ENCODE results near the gene EIPR1. TPM values are rescaled to one million over a fixed set of nuclear protein-coding genes. Genes with fewer than 3 reads are reported as not detected.
A peak's percentile ranks its signal among the peaks of the same experiment; 100 is the strongest.
"Not testable (repeated sequence)": the region's sequence is repeated elsewhere in the genome, so short reads cannot be mapped to it uniquely, and the experiment has no call there.

The EIPR1 gene
- total RNA-seq, 1 donor from 2014 or later: 10.2 TPM

- intact Hi-C loops (cut with DNase I); ATAC-seq; DNase-seq (ENCODE audit: missing footprints): not testable (repeated sequence)
Measured at GRCh38 chr2:3198671-3199192, 178.9 kb downstream of the EIPR1 start.

- no peak for ATAC-seq
- intact Hi-C loops (cut with DNase I): no loop called here
Measured at GRCh38 chr2:3198119-3198518, 179.5 kb downstream of the EIPR1 start.

DNA sequence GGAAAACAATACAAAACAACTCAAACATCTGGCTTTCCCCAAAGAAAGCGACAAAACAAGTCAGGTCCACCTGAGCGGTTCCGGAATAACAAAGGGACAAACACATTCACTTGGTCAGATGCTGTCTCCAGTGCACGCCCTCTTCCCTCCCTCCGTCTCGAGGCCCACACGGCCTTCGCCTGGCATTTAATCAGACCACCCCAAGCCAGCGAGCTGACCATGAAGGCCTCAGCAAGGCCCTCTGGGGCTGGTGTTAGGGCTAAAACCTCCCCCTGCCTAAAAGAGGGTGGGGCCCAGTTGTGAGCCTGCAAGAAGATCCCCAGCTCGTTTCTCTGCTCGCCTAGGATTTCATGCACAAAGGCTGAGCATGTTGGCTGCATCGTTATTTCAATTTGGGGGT lies 180.3 kb downstream of the EIPR1 start:
- ATAC-seq (no peak), DNase-seq (ENCODE audit: missing footprints) (no peak)
- intact Hi-C loops (cut with DNase I): no loop called here

More at GRCh38 chr2:3198119-3198518, 179.5 kb downstream of the EIPR1 start:
- no peak for DNase-seq (ENCODE audit: missing footprints)

DNA sequence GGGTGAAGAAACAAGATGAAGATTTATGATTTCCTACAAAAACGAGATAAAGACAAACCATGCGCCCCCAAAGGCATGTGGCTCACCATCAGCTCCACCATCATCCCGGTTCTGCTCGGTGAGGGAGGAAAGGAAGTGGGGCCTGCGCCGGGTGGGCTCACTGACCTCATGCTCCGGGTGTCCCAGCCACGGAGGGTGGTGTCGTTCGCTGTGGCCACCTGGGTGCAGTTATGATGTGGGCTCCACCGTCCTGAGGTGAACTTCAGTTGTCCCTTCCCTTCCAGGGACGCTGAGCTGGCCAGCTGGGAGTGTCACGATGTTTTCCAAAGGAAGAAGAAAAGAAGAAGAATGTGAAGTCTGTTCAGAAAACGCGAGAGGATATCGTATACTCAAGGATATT lies 180.9 kb downstream of the EIPR1 start:
- no peak for ATAC-seq
- no peak for DNase-seq (ENCODE audit: missing footprints)
- intact Hi-C loops (cut with DNase I): no loop called here

DNA sequence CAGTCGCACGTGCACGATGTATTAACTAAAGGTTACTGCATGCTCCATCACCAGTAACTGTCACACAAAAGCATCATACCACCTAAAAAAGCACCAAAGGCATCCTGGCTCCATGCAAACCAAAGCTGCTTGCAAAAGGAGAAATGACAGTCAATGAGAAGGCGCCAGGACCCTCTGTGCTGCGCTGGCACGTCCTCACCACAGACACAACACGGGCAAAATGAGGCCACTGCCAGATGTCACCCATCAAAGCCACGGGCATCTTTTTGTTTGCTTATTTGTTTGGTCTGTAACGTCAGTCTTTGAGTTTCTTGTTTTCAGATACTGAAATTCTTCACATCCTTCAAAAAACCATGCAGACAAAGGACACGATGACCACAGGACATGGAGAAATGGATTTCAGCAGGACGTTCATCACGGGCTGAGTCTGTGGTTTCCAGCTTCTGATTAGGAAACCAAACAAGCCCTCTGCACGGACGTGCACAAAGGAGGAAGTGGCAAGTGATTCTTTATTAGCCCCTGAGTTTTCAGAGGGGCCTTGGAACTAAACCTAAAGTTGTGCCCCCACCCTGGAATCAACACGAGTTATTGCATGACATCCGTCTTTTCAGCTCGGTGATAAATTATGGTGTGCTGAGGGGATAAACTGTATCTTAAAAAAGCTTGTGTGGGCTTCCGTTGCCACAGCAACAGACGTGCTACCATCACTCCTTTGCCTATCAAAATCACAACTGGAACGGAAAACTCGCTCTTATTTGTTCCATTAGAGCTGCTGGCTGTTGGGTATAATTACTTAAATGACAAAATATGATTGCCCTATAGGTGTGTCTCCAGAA lies 181.8 kb downstream of the EIPR1 start:
- DNase-seq (ENCODE audit: missing footprints) (no peak), ATAC-seq (no peak)
- intact Hi-C loops (cut with DNase I): no loop called here

DNA sequence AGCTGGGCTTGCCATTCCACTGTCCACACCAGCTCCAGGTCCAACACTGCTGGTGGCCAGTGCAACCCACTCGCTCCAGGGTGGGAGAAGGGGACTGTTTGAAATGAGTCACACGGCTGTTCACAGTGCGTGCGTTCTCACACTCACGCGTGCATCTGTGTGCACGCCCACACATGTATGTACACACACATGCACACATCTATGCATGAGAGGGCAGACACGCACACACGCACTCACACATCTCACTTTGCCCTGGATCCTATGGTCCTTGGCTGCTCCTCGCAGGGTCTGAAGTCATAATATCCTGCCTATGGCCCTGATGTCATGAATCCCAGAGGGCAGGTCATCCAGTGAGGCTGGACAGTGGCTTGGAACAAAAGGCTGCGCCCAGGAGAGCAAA lies 182.8 kb downstream of the EIPR1 start:
- DNase-seq (ENCODE audit: missing footprints) (no peak), ATAC-seq (no peak)
- intact Hi-C loops (cut with DNase I): no loop called here

DNA sequence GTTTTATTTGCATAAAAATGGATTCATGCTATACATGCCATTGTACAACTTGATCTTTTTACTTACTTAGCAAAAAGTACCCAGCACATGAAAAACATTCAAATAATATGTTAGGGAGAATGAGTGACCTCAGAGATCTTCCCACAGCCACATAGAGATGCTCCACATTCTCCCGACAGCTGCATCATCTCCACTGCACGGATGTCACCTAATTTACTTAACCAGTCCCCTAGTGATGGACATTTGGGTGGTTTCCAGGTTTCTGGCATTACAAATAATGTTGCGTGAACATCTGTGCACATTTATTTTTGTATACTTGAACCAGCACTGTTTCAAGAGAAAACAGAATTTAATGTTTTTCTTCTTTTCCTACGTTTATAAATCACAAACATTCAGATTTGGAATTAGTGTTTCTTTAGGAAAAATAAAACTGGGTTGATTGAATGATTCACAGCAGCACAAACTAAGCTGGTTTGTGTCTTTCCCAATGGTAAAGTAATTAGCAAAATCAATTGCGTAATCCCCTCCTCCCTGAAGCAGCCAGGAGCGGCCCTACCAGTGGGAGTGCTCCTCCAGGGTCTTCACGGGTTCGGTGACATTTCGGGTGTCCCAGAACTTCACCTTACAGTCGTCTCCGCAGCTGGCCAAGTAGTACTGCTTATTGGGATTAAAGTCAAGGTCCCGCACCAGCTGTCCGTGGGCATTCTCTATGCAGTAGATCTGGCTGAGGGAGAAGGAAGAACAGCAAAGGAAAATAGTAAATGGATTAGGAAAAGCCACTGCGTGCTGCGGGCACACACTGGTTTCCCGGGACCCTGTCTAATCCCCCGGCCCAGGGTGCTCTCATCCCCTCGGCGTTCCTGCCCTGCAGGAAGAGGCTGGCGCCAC lies 183.9 kb downstream of the EIPR1 start:
- intact Hi-C loops (cut with DNase I): no loop called here
- DNase-seq (ENCODE audit: missing footprints) (no peak), ATAC-seq (no peak)

GRCh38 chr2:3192920-3193319 lies 184.7 kb downstream of the EIPR1 start:
- ATAC-seq: no peak
- intact Hi-C loops (cut with DNase I): no loop called here

DNA sequence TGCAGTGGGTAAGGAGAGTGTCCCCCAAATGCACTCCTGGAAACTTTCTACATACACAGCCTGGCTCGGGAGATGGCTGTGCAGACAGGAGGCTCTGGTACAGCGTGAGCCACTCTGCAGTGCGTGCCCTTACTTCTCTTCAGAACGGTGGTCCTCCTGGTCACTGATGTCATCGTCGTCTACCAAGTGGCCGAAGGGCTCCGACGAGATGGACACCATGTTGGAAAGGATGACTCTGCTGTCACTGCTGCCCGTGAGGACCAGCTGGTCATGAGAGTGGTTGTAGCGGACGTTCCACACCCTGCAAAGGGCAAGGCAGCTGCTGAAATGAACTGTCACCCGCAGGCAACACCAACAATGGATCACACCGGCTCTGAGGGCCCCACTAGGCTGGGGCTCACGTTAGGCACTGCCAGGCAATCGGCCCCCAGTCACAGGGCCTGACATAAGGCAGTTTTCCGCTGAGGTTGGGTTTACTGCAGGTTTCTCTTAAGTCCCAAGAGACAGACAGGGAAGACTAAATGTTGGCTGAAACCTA lies 185.3 kb downstream of the EIPR1 start:
- intact Hi-C loops (cut with DNase I): no loop called here
- DNase-seq (ENCODE audit: missing footprints) (no peak), ATAC-seq (no peak)

More at GRCh38 chr2:3192920-3193319, 184.7 kb downstream of the EIPR1 start:
- DNase-seq (ENCODE audit: missing footprints): no peak

GRCh38 chr2:3189961-3190360 lies 187.7 kb downstream of the EIPR1 start:
- ATAC-seq (no peak), DNase-seq (ENCODE audit: missing footprints) (no peak)
- intact Hi-C loops (cut with DNase I): no loop called here

DNA sequence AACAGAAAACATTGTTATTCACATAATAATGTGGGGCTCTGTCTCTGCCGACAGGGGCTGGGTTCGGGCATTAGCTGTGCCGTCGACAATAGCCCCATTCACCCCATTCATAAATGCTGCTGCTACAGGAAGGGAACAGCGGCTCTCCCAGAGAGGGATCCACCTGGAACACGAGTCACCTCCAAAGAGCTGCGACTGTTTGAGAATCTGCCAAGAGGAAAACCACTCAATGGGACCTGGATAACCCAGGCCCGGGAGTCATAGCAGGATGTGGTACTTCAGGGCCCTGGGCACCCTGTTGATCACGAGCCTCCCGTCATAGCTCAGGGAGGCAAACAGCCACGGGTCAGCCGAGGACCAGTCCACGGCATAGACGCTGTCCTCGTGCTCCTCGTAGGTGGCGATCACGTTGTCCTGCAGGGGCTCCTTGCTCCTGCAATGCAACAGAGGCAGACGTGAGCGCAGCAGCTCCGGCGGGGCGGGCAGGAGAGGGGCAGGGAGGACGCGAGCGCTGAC lies 188.5 kb downstream of the EIPR1 start:
- intact Hi-C loops (cut with DNase I): no loop called here
- ATAC-seq (no peak), DNase-seq (ENCODE audit: missing footprints) (no peak)

DNA sequence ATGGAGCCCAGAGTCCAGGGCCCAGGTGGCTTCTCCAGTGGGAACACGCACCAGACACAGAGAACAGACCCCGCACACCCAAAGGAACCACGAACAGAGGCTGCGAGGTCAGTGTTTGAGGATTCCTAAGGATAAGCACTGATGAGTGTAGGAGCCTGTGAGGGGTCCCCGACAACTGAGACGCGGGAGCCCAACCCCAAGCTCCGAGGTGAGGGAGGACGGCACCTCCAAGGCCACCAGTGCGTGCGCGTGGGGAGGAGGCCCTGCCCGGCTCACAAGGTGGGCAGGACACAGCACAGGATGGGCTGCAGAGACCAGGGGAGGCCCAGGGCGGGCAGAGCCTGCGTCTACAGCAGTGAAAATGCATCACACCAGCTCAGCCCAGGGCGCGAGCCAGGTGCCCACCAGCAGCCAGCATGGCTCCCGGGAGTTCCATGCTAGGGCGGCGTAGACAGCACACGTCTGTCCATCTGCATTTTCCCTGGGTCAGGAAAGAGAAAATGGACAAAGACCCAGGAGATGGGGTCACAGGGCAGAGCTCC lies 189.1 kb downstream of the EIPR1 start:
- ATAC-seq: no peak
- DNase-seq (ENCODE audit: missing footprints): no peak
- intact Hi-C loops (cut with DNase I): no loop called here

DNA sequence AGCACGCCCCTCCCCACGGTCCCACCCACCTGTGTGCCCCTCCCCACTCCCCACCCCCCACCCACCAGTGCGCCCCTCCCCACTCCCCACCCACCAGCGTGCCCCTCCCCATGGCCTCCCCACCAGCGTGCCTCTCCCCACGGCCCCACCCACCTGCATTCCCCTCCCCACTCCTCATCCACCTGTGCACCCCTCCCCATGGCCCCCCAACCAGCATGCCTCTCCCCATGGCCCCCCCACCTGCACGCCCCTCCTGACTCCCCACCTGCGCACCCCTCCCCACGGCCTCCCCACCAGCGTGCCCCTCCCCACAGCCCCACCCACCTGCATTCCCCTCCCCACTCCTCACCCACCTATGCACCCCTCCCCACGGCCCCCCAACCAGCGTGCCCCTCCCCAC lies 190.2 kb downstream of the EIPR1 start:
- no peak for ATAC-seq
- intact Hi-C loops (cut with DNase I): no loop called here
- DNase-seq (ENCODE audit: missing footprints): no peak

- ATAC-seq: no peak
- DNase-seq (ENCODE audit: missing footprints): no peak
- intact Hi-C loops (cut with DNase I): no loop called here
Measured at GRCh38 chr2:3186766-3187165, 190.9 kb downstream of the EIPR1 start.

- intact Hi-C loops (cut with DNase I): no loop called here
- DNase-seq (ENCODE audit: missing footprints): no peak
- ATAC-seq: no peak
Measured at GRCh38 chr2:3185910-3186309, 191.7 kb downstream of the EIPR1 start.

GRCh38 chr2:3185256-3185655 lies 192.4 kb downstream of the EIPR1 start:
- intact Hi-C loops (cut with DNase I): no loop called here
- ATAC-seq (no peak), DNase-seq (ENCODE audit: missing footprints) (no peak)

DNA sequence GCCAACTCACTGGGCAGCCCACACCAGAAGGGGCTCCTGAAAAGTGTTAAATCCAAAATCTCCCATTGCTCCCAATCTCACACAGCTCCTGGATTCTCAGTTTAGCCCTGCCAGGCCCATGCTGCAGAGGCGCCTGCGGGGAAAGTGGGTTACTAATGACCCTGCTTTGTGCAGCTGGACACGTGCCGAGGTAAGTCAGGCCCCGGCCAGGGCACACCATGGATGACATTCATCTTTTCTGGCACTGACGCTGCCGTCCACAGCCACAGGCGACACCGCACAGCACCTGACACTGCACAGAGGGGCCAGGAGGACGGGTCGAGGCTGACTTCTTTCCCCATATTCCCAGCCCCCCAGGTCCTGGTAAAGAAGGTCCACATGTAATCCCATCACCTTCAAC lies 193.5 kb downstream of the EIPR1 start:
- intact Hi-C loops (cut with DNase I): no loop called here
- peak; percentile 58 for ATAC-seq
- DNase-seq (ENCODE audit: missing footprints): no peak

- intact Hi-C loops (cut with DNase I): no loop called here
- no peak for ATAC-seq
- DNase-seq (ENCODE audit: missing footprints): no peak
Measured at GRCh38 chr2:3183766-3184165, 193.9 kb downstream of the EIPR1 start.

- ATAC-seq (no peak), DNase-seq (ENCODE audit: missing footprints) (no peak)
- intact Hi-C loops (cut with DNase I): no loop called here
Measured at GRCh38 chr2:3182848-3183247, 194.8 kb downstream of the EIPR1 start.
